Activated CD4-positive, CD25-positive, alpha-beta regulatory T cell treated with anti-CD3 and anti-CD28 coated beads, Interleukin-2, amount 50 U/mL, for 24 hours (primary cell): Measurements from ENCODE around the gene IL1RAPL1.

ENCODE experiments used
- ATAC-seq, 2 donors: fragments of 150-1000 bp; cut with Tn5 transposase; one replicate each; pipeline ENCODE4 v1.10.0; 2021; ENCODE audit warnings: mild to moderate bottlenecking in 1 of 2, moderate library complexity in 1 of 2

The IL1RAPL1 gene

DNA sequence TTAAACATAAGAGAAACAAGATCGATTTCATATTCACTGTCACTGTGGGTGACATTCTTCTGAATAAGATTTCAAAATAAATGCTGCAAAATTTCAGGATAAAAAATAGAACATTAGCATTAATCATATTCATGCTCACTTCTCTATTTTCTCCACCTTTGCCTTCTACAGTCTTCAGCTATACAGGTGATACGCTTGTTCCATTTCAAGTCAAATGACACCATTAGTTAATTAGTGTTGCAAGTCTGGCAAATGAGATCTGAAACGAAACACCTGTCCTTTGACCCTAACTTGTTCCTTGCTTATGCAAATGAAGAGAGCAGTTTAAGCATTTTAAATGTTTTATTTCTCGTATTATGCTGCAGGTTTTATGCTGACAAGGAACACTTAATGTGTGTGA lies 960.6 kb downstream of the IL1RAPL1 start:
- ATAC-seq = no peak

DNA sequence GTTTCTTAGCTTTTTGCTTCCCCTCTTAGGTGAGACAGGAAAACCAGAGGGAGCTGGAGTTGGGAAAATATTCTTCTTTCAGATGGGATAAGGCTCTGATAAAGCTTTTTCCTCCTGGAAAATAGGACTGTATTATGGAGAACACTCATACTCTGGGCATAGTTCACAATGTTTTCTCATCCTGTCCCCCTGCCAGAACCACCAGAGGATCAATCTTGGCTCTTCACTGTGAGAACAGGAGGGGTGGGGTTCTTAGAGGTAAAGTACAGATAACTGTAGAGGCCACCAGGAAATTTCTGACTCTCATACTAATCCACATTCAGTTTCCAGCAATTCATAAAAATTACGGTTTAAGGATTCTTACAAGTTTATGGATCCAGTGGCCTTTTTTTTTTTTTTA lies 966.3 kb downstream of the IL1RAPL1 start:
- ATAC-seq = no peak

GRCh38 chrX:29555465-29556091 lies 968.3 kb downstream of the IL1RAPL1 start:
- ATAC-seq = no peak

- ATAC-seq = no peak
Observed at GRCh38 chrX:29560065-29560464, 972.8 kb downstream of the IL1RAPL1 start.

GRCh38 chrX:29561417-29561816 lies 974.2 kb downstream of the IL1RAPL1 start:
- ATAC-seq = no peak

GRCh38 chrX:29580560-29580959 lies 993.3 kb downstream of the IL1RAPL1 start:
- ATAC-seq = no peak

DNA sequence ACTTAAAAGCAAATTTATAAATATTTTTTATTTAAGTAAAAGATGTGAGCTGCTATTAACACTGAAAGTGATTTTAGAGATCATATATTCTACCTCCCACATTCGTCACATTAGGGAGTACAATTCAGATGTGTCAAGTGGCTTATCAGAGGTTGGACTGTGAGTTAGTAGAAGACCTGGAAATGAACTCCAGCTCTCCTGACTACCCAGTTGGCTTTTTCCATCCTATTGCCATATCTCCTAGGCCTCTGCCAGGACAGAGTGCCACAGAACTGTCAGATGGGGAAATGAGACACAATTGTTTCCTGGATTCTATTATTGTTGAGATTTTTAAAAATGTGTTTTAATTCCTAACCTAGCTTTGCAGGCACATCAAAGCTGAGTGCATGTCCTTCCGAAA lies 994.0 kb downstream of the IL1RAPL1 start:
- no peak for ATAC-seq

GRCh38 chrX:29587107-29587506 lies 999.9 kb downstream of the IL1RAPL1 start:
- no peak for ATAC-seq

DNA sequence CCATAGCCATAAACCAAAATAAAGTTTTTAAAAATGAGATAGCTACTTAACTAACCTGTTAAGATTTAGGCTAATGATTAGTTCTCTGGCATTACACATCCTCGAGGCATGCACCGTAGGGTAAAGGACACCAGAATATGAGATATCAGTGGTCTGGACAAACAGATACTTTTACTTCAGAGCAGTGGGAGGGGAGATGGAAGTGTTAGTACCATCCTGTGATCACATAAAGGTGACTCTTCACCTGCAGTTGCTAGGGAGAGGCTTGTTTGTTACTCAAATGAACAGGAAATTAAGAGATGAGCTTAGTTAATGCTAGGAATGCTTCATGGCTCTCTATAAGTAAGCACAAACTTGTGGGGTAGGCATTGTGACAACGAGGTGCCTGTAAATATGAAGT lies 1003.7 kb downstream of the IL1RAPL1 start:
- ATAC-seq = no peak

DNA sequence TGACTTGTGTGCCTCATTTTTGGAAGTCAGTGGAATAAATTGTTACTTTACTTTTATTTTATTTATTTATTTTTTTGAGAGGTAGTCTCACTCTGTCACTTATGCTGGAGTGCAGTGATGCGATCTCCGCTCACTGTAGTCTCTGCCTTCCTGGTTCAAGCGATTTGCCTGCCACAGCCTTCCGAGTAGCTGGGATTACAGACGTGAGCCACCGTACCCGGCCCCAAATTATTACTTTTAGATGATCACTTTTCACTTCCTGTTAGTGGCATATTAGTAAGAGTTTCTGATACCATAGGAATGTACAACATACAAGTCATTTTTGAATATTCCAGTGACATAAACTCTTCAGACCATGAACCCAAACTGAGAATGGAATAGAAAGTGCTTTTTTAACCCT lies 1017.1 kb downstream of the IL1RAPL1 start:
- ATAC-seq = no peak

- no peak for ATAC-seq
Observed at GRCh38 chrX:29617276-29617675, 1030.0 kb downstream of the IL1RAPL1 start.

DNA sequence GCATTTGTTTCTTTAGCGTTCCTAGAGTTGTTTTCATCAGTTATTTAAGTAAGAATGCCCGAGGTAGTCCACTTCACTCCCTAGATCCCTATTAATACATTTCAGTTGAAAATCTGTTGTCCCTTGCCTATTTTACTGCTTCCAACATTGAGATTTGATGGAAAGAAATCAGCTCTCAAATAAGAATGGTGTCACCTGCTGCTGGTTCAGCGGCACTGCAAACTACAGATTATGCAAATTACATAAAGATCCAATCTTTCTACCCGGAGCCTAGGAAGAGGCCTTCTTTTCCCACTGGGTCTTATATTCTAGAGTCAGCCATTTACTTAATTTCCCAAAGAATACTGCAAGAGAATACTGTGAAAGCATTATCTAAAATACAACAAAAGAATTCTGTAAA lies 1030.5 kb downstream of the IL1RAPL1 start:
- no peak for ATAC-seq

GRCh38 chrX:29627833-29628232 lies 1040.6 kb downstream of the IL1RAPL1 start:
- no peak for ATAC-seq

- ATAC-seq = no peak
Observed at GRCh38 chrX:29634516-29634915, 1047.3 kb downstream of the IL1RAPL1 start.

DNA sequence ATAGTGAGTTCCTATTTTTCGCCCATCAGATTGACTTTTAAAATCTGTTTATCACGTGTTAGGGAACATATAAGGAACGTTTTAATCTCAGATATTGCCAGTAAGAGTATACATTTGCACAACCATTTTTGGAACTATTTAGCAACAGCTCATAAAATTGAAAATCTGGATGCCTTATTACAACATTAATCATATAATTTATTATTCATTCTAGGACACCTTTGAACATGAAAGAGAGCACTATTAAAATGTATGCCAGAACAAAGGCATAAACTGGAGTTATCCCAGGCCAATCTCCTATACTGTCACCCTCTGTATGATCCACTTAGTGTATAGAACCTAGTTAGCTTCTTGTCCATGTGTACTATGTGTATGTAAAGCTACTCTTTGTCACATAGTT lies 1049.1 kb downstream of the IL1RAPL1 start:
- no peak for ATAC-seq

DNA sequence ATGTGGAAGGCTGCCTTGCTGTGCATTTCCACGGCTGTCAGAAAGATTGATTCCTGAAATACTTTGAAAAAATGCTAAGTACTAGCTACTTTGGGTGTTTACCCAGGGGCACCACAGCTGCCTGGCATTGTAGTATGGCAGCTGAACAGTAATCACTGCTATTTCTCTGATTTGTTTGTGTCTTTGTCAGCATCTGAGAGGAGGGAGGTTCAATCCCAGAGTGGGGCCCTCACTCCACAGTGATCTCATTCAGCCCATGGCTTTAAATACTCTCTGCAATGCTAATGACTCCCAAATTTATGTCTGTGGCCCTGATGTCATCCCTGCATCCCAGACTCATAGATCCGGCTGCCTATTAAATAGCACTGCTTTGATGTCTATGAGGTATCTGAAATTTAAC lies 1052.9 kb downstream of the IL1RAPL1 start:
- no peak for ATAC-seq

- ATAC-seq = no peak
Observed at GRCh38 chrX:29641461-29641860, 1054.2 kb downstream of the IL1RAPL1 start.

DNA sequence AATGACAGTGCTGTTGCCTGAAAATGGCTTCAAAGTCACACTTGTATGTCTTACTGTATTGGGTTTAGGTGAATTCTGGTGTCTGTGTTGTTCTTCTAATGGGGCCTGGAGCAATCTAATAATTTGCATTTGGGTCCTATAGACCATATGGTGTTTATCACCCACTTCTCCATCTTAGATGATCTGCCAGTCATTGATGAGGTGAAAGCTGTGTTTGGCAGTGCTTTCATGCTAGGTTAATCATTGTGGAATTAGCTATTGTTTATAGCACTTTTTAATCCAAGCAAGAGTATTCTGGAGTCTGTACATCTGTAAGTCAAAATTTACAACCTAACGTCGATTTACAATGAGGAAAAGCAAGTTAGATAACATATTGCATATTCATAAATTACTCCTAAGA lies 1055.9 kb downstream of the IL1RAPL1 start:
- no peak for ATAC-seq

GRCh38 chrX:29648161-29648560 lies 1060.9 kb downstream of the IL1RAPL1 start:
- ATAC-seq = no peak

GRCh38 chrX:29652484-29652883 lies 1065.2 kb downstream of the IL1RAPL1 start:
- ATAC-seq = no peak

- no peak for ATAC-seq
Observed at GRCh38 chrX:29653721-29654120, 1066.5 kb downstream of the IL1RAPL1 start.

DNA sequence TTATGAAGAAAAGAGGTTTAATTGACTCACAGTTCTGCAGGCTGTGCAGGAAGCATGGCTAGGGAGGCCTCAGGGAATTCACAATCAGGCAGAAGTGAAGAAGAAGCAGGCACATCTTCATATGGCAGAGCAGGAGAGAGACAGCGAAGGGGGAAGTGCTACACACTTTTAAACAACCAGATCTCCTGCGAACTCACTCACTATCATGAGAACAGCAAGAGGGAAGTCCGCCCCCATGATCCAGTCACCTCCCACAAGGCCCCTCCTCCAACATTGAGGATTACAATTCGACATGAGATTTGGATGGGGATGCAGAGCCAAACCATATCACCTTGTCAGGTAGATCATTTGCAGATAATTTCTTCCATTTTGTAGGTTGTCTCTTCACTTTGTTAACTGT lies 1072.7 kb downstream of the IL1RAPL1 start:
- ATAC-seq = no peak

- ATAC-seq = no peak
Observed at GRCh38 chrX:29661290-29661689, 1074.0 kb downstream of the IL1RAPL1 start.

- ATAC-seq = no peak
Observed at GRCh38 chrX:29662101-29662500, 1074.9 kb downstream of the IL1RAPL1 start.

GRCh38 chrX:29662759-29663503 lies 1075.7 kb downstream of the IL1RAPL1 start:
- no peak for ATAC-seq
